ENCODE data around the gene HVCN1.
"Not testable (repeated sequence)": the region's sequence is repeated elsewhere in the genome, so short reads cannot be mapped to it uniquely, and the experiment has no call there.

Gene HVCN1

GRCh38 chr12:110668480-110669192 lies 20.3 kb downstream of the HVCN1 start:
- DNase-seq (ENCODE audit: low spot score): no peak

- no peak for DNase-seq (ENCODE audit: low spot score)
Measured at GRCh38 chr12:110667671-110668070, 21.2 kb downstream of the HVCN1 start.

DNA sequence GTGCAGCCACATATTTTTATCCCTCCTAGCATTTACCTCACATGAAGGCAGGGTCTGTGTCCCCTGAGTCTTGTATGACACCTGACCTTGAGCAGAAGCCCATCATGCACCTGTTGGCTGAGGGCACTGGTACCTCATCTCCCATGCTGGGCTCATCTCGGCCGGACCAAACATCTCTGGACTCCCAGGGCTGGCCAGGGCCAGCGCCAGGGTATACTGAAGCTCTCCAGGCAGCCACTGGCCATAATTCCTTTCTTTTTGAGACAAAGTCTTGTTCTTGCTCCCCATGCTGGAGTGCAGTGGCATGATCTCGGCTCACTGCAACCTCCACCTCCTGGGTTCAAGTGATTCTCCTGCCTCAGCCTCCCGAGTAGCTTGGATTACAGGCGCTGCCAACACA lies 22.0 kb downstream of the HVCN1 start:
- DNase-seq (ENCODE audit: low spot score): no peak

DNA sequence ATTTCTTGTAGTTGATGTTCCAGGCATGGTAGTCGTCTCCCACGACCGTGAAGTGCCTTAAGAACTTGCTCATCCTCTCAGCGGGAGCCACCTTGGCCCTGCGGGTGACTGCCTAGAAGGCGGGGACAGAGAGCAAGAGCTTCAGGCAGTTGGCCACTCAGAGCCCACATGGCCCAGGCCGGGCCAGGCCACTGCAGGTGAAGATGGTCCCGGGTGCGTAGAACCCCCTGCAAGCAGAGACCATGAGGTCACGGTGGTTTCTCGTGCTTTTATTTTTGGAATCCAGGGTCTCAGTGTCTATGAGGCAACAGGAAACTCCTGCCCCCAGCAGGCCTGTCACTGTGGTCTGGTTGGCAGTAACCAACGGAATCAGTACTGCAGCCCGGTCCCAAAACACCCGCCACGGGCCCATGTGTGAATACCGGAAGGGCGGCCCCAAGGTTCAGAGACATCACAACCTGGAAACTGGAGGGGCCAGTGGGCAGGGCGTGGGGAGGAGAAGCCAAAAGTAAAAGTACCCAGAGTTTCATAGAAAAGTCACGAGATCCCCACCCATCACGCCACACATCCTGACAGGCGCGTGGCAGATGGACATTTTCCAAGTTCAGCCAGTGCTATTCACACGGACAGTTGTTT lies 27.5 kb downstream of the HVCN1 start:
- DNase-seq (ENCODE audit: low spot score): no peak

GRCh38 chr12:110658878-110659277 lies 30.0 kb downstream of the HVCN1 start:
- DNase-seq (ENCODE audit: low spot score): no peak

DNA sequence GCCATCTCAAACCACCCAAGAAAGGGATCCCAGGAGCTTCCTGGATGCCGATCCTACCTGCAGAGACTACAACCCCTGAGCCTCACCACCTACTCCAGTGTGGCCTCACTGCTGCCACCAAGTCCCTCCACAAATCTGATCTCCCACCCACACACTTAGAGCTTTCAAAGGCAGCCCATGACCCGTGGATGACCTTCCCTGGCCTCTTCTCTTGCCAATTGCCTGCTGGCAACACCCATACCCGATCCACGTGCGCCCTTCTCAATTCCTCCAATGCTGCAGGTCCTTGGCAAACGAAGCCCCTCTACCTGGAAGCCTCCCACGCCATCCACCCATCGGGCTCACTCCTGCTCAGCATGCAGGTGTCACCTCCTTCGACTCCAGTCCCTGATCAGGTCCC lies 30.7 kb downstream of the HVCN1 start:
- DNase-seq (ENCODE audit: low spot score): no peak

DNA sequence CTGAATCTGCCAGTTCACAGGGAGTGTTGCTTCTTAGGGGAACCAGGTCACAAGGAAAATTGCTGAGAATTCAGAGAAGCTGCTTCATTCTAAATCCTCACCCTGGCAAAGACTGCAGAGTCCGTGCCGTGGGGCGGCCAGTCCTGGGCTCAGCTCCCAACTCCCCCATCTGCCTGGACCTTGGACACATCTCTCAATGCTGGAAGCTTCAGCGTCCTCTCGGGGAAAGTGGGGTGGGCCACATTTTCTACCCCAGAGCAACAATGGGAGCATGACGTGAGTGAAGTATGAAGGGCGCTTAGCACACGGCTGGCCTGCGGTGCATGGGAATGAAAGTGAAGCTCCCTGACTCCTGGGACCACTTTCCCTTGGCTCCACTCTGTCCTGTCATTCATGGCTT lies 31.2 kb downstream of the HVCN1 start:
- no peak for DNase-seq (ENCODE audit: low spot score)

- DNase-seq (ENCODE audit: low spot score): no peak
Measured at GRCh38 chr12:110656071-110656655, 32.8 kb downstream of the HVCN1 start.

- not testable (repeated sequence) for DNase-seq (ENCODE audit: low spot score)
Measured at GRCh38 chr12:110654238-110654637, 34.7 kb downstream of the HVCN1 start.

- no peak for DNase-seq (ENCODE audit: low spot score)
Measured at GRCh38 chr12:110649341-110649847, 39.5 kb downstream of the HVCN1 start.

GRCh38 chr12:110647631-110648040 lies 41.3 kb downstream of the HVCN1 start:
- no peak for DNase-seq (ENCODE audit: low spot score)

DNA sequence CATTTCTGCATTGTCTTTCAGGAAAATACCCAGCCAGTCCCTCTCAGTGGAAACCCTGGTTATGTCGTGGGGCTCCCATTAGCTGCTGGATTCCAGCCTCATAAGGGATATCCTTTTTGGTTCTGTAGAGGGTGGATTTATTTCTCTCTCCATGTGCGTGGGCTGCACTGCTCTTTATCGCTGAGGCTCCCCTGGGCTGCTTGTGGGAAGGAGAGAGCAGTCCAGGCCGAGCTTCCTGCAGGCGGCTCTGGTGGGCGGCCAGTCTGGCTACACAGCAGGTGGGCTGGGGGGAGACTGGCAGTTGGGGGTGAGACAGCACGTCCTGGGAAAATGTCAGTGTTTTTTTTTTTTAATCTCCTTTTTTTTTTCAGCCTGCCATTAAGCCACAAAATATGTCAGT lies 47.4 kb downstream of the HVCN1 start:
- no peak for DNase-seq (ENCODE audit: low spot score)

DNA sequence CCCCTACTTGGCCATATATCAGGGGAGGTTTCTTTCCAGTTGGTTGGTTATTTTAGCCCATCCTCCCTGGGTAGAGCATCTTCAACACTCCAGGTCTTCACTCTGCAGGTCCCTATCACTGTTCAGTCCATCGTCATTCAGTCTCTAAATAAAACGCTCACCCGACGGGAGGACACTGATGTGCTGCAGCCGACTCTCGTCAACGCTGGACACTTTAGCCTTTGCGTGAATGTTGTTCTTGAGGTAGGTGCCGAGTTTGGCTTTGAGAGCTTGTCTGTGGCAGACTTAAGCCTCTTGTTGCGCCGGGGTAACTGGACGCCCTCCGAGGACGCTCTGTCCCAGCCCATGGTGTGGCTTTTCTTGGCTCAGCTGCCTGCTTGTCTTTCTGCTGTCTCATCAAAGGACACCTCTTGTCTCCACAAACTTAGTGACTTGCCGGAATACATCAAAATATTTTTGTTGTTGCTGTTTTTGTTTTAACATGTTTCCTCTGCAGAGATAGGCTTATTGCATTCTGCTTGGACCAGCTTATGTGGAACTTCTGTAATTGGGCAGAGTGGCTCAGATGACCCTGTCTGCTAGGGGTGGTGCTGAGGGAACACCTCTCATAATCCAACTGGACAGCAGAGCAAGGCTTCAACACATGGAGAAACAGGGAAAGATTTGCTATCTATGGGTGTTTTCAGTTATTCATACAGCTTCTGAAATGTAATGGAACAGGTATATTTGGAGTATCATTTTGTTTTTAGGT lies 48.5 kb downstream of the HVCN1 start:
- no peak for DNase-seq (ENCODE audit: low spot score)

DNA sequence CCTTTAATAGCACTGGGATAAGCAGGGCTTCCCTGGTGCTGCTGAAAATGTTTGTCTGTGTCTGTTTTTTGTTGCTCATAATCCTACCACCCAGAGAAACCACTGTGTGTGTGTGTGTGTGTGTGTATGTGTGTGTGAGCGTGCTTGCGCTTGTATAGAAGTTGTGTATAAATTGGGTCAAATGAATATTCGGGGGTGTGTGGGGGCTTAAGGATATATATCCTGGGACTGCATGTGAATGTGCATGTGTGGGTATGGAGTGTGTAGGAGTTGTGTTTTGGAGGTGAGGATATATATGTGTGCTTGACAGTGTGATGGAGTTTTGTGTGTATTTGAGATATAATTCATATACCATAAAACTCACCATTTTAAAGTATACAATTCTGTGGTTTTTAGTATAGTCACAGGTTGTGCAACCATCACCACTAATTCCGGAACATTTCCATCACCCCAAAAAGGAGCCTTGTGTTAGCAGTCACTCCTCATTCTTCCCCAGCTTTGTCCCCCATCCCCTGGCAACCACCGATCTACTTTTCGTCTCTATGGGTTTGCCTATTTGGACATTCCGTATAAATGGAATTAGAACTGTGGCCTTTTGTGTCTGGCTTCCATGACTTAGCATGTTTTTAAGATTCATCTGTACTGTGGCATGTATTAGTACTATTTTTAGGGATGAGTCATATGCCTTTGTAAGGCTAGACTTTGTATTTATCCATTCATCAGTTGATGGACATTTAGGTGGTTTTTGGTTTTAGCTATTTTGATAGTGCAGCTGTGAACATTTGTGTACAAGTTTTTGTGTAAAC lies 49.4 kb downstream of the HVCN1 start:
- DNase-seq (ENCODE audit: low spot score): peak; percentile 40

DNA sequence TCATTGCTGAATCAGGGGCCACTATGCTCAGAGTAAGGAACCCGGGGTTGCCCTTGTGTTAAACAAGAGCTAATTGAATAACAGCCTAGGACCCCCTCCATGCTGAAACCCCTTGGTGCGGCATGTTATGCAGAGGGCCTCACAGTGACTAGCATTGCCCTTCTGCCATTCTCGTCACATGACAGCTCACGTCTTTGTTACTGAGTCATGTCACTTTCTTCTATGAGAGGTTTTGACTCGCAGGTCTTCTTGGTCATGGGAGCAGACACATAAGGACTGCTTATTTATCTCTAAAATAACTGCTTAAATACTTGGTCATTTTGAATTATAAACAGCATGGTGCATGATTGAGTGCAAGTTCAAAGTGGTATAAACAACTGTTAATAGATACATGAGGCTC lies 50.1 kb downstream of the HVCN1 start:
- no peak for DNase-seq (ENCODE audit: low spot score)

DNA sequence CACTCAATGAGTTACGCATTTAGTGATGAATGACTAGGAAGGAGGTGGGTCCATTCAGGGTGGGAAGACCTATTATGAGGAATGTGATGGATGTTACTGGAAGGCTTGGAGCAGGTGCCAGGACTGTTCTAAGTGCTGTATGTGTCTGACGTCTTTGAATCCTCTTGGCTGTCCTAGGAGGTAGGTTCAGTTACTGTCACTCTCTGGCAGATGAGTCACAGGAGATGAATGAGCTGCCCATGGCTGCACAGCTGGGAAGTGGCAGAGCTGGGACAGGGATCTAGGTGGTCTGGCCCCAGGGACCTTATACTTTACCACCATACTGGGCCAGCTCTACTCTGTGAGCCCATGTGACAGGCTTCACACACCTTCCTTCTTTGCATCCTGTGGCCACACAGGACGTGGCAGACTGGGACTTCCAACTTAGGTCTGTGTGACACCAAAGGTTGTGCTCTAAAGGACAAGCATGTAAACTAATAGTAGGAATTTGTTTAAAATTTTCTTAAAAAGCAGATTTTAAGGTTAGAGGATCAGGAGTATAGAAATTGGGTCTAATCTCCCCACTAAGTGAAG lies 51.0 kb downstream of the HVCN1 start:
- DNase-seq (ENCODE audit: low spot score): no peak

DNA sequence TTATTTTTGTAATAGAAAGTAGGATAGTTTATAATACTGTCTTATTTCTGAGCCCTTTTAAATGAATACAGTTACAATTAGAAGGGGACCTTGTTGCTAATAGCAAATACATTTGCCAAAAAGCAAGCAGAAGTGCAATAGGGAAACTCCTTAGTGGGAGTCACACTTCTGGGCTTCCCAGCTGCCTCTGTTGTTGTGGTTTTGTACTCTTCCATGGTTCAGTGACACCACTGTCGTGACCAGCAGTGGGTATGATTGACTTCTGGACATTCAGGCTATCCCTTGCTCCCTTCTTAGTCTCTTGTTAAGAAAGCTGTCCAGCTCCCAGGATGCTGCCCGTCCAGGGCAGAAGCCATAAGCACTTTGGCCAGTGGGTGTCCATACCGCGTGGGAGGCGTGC lies 52.4 kb downstream of the HVCN1 start:
- DNase-seq (ENCODE audit: low spot score): no peak

DNA sequence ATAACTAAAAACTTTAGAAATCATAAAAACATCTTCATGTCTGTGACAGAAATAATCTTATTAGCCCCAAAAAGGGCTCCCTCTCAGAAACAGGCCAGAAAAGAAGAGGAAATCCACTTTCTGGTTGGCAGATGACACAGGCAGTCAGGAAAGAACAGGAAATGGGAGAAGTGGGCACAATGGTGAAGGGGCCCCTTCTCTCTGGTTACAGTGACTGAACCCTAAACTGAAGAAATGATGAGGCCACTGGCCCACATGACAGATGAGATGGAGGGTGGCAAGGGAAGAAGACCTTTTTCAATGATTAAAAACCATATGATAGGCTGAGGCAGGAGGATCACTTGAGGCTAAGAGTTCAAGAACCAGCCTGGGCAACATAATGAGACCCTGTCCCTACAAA lies 53.9 kb downstream of the HVCN1 start:
- no peak for DNase-seq (ENCODE audit: low spot score)

- no peak for DNase-seq (ENCODE audit: low spot score)
Measured at GRCh38 chr12:110627500-110628195, 61.3 kb downstream of the HVCN1 start.

- no peak for DNase-seq (ENCODE audit: low spot score)
Measured at GRCh38 chr12:110622582-110622981, 66.3 kb downstream of the HVCN1 start.

GRCh38 chr12:110619534-110619953 lies 69.4 kb downstream of the HVCN1 start:
- DNase-seq (ENCODE audit: low spot score): no peak

All from kidney capillary endothelial cell (primary cell).